ENCODE results near the gene ST8SIA5. TPM values are rescaled to one million over a fixed set of nuclear protein-coding genes. Genes with fewer than 3 reads are reported as not detected.

Gene ST8SIA5
- total RNA-seq, 1 donor from 2014 or later, result 0.56 TPM

GRCh38 chr18:46621871-46622270 lies 135.0 kb downstream of the ST8SIA5 start:
- no peaks in the 10 kb centered on the region for H3K36me3 Mint-ChIP-seq (ENCODE audit: unreplicated experiment)
- no peak for TF ChIP-seq CTCF (IDR thresholded peaks at IDR 0.05; ENCODE audit: partially characterized antibody, unreplicated experiment)
- no peak overlapping the region for H3K27ac Mint-ChIP-seq (ENCODE audit: unreplicated experiment)
- H3K4me1 Mint-ChIP-seq (ENCODE audit: low read depth, unreplicated experiment), result no peaks in the 10 kb centered on the region
- no peaks in the 10 kb centered on the region for H3K9me3 Mint-ChIP-seq (ENCODE audit: unreplicated experiment)
- H3K27me3 Mint-ChIP-seq (ENCODE audit: unreplicated experiment), result peaks cover 3% of the 10 kb centered on the region
- no peak for DNase-seq
- no peak overlapping the region for H3K4me3 Mint-ChIP-seq (ENCODE audit: unreplicated experiment)

- no peaks in the 10 kb centered on the region for H3K4me1 Mint-ChIP-seq (ENCODE audit: low read depth, unreplicated experiment)
- no peak overlapping the region for H3K27ac Mint-ChIP-seq (ENCODE audit: unreplicated experiment)
- DNase-seq, result no peak
- H3K4me3 Mint-ChIP-seq (ENCODE audit: unreplicated experiment), result no peak overlapping the region
- H3K36me3 Mint-ChIP-seq (ENCODE audit: unreplicated experiment), result no peaks in the 10 kb centered on the region
- H3K27me3 Mint-ChIP-seq (ENCODE audit: unreplicated experiment), result peaks cover 3% of the 10 kb centered on the region
- TF ChIP-seq CTCF (IDR thresholded peaks at IDR 0.05; ENCODE audit: partially characterized antibody, unreplicated experiment), result no peak
- H3K9me3 Mint-ChIP-seq (ENCODE audit: unreplicated experiment), result no peaks in the 10 kb centered on the region
Observed at GRCh38 chr18:46621111-46621766, 135.6 kb downstream of the ST8SIA5 start.

GRCh38 chr18:46619559-46619958 lies 137.3 kb downstream of the ST8SIA5 start:
- H3K4me1 Mint-ChIP-seq (ENCODE audit: low read depth, unreplicated experiment), result no peaks in the 10 kb centered on the region
- no peak for DNase-seq
- no peaks in the 10 kb centered on the region for H3K36me3 Mint-ChIP-seq (ENCODE audit: unreplicated experiment)
- no peak overlapping the region for H3K27ac Mint-ChIP-seq (ENCODE audit: unreplicated experiment)
- peaks cover 3% of the 10 kb centered on the region for H3K27me3 Mint-ChIP-seq (ENCODE audit: unreplicated experiment)
- no peaks in the 10 kb centered on the region for H3K9me3 Mint-ChIP-seq (ENCODE audit: unreplicated experiment)
- TF ChIP-seq CTCF (IDR thresholded peaks at IDR 0.05; ENCODE audit: partially characterized antibody, unreplicated experiment), result no peak
- H3K4me3 Mint-ChIP-seq (ENCODE audit: unreplicated experiment), result no peak overlapping the region

Other genes with a start within 250 kb of the ST8SIA5 start
- gene LOXHD1, start 99.8 kb downstream of the ST8SIA5 start, total RNA-seq (ENCODE audit: unreplicated experiment), result not detected
- 24.5 TPM for gene PIAS2, start 160.5 kb upstream of the ST8SIA5 start, total RNA-seq (ENCODE audit: unreplicated experiment)
- gene KATNAL2, start 160.5 kb upstream of the ST8SIA5 start, total RNA-seq (ENCODE audit: unreplicated experiment), result 2.4 TPM

All from glutamatergic neuron (in vitro differentiated cells).